PFSK-1 (cell line): ENCODE measurements around the gene IRGQ.

Experiments
- FOXP2 ChIP-seq: optimal IDR thresholded peaks from 2 replicates; pipeline ENCODE3; 2011; ENCODE audit warnings: borderline replicate concordance, control low read depth, inconsistent platforms; ENCODE audit not compliant: insufficient read depth; ENCODE audit errors: extremely low read length, extremely low read depth
- POLR2AphosphoS5 ChIP-seq: IDR thresholded peaks from 2 replicates; pipeline ENCODE4 v1.6.1; 2012; ENCODE audit warnings: low read depth, mild to moderate bottlenecking, control low read depth, low read length, moderate library complexity
- TAF1 ChIP-seq: IDR thresholded peaks from 2 replicates; pipeline ENCODE4 v1.6.1; 2012; ENCODE audit warnings: low read length, control low read depth, borderline replicate concordance; ENCODE audit not compliant: insufficient read depth
- TF ChIP-seq, protein P1 (sequence below), 2 experiments: IDR thresholded peaks; 2 replicates each; pipeline versions ENCODE4 v1.6.1 to v1.8.0; 2011 to 2012; ENCODE audit warnings: low read depth in 2 of 2, low read length in 2 of 2, control low read depth in 1 of 2, inconsistent platforms in 1 of 2, mild to moderate bottlenecking in 1 of 2, moderate library complexity in 1 of 2; ENCODE audit not compliant: insufficient read depth in 1 of 2

IRGQ gene

DNA sequence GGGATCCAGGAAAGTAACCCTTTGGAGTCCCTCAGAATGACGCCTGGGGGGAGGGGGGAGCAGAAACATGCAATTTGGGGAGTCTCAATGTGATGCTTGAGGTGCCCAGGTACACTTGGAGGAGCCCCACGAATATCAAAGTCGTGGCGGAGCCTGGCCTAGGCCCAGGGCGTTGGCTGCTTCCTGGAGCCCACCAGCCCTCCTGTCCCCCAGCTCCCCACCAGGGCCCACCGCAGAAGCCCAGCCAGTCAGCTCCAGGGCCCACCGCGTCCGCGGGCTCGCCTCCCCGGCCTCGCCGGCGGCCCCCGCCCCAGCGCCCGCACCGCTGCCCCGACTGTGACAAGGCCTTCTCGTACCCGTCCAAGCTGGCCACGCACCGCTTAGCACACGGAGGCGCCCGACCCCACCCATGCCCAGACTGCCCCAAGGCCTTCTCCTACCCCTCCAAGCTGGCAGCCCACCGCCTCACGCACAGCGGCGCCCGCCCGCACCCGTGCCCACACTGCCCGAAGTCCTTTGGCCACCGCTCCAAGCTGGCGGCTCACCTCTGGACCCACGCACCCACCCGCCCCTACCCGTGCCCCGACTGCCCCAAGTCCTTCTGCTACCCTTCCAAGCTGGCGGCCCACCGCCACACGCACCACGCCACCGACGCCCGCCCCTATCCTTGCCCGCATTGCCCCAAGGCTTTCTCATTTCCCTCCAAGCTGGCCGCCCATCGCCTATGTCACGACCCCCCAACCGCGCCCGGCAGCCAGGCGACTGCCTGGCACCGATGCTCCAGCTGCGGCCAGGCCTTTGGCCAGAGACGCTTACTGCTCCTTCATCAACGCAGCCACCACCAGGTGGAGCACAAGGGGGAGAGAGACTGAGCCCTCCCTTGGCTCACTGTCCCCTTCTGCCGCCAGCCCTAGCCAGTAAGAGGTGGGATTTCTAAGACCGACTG, 60.8 kb downstream of the IRGQ start:
- TF ChIP-seq POLR2AphosphoS5, result no peak
- TF ChIP-seq, protein P1, sequence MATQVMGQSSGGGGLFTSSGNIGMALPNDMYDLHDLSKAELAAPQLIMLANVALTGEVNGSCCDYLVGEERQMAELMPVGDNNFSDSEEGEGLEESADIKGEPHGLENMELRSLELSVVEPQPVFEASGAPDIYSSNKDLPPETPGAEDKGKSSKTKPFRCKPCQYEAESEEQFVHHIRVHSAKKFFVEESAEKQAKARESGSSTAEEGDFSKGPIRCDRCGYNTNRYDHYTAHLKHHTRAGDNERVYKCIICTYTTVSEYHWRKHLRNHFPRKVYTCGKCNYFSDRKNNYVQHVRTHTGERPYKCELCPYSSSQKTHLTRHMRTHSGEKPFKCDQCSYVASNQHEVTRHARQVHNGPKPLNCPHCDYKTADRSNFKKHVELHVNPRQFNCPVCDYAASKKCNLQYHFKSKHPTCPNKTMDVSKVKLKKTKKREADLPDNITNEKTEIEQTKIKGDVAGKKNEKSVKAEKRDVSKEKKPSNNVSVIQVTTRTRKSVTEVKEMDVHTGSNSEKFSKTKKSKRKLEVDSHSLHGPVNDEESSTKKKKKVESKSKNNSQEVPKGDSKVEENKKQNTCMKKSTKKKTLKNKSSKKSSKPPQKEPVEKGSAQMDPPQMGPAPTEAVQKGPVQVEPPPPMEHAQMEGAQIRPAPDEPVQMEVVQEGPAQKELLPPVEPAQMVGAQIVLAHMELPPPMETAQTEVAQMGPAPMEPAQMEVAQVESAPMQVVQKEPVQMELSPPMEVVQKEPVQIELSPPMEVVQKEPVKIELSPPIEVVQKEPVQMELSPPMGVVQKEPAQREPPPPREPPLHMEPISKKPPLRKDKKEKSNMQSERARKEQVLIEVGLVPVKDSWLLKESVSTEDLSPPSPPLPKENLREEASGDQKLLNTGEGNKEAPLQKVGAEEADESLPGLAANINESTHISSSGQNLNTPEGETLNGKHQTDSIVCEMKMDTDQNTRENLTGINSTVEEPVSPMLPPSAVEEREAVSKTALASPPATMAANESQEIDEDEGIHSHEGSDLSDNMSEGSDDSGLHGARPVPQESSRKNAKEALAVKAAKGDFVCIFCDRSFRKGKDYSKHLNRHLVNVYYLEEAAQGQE (IDR thresholded peaks at IDR 0.05; ENCODE audit: insufficient read depth in 1 of 2, low read depth in 2 of 2, low read length in 2 of 2), result no peak
- TF ChIP-seq FOXP2, result no peak
- TF ChIP-seq TAF1, result no peak
